Hepatic stellate cell (primary cell): Measurements from ENCODE around the gene BSDC1.
A peak's percentile ranks its signal among the peaks of the same experiment; 100 is the strongest.
"Not testable (repeated sequence)": the region's sequence is repeated elsewhere in the genome, so short reads cannot be mapped to it uniquely, and the experiment has no call there.

ENCODE experiments used
- DNase-seq: peaks from one replicate; pipeline ENCODE4 v3.0.0; 2011; ENCODE audit warnings: low spot score

Gene BSDC1

GRCh38 chr1:32357614-32358013, 36.6 kb downstream of the BSDC1 start:
- DNase-seq = no peak

- no peak for DNase-seq
These were observed 37.8 kb downstream of the BSDC1 start for GRCh38 chr1:32356478-32356877.

- not testable (repeated sequence) for DNase-seq
These were observed 38.5 kb downstream of the BSDC1 start for GRCh38 chr1:32355778-32356177.

GRCh38 chr1:32353886-32354570, 40.2 kb downstream of the BSDC1 start:
- DNase-seq = peak; percentile 85

- DNase-seq = no peak
These were observed 40.8 kb downstream of the BSDC1 start for GRCh38 chr1:32353431-32353830.

GRCh38 chr1:32352831-32353383, 41.3 kb downstream of the BSDC1 start:
- no peak for DNase-seq

GRCh38 chr1:32352239-32352745, 41.9 kb downstream of the BSDC1 start:
- no peak for DNase-seq

GRCh38 chr1:32351399-32352238, 42.6 kb downstream of the BSDC1 start:
- peak; percentile 96 for DNase-seq

- DNase-seq = peak; percentile 82
These were observed 43.3 kb downstream of the BSDC1 start for GRCh38 chr1:32350785-32351398.

GRCh38 chr1:32349211-32349708, 45.0 kb downstream of the BSDC1 start:
- peak; percentile 74 for DNase-seq

- no peak for DNase-seq
These were observed 47.6 kb downstream of the BSDC1 start for GRCh38 chr1:32346532-32347157.

GRCh38 chr1:32345289-32345827, 48.9 kb downstream of the BSDC1 start:
- no peak for DNase-seq

GRCh38 chr1:32342704-32343103, 51.5 kb downstream of the BSDC1 start:
- DNase-seq = no peak

- no peak for DNase-seq
These were observed 52.3 kb downstream of the BSDC1 start for GRCh38 chr1:32341971-32342370.

GRCh38 chr1:32341186-32341757, 53.0 kb downstream of the BSDC1 start:
- no peak for DNase-seq

- DNase-seq = no peak
These were observed 54.8 kb downstream of the BSDC1 start for GRCh38 chr1:32339363-32339978.

- no peak for DNase-seq
These were observed 55.5 kb downstream of the BSDC1 start for GRCh38 chr1:32338637-32339145.

- DNase-seq = no peak
These were observed 56.2 kb downstream of the BSDC1 start for GRCh38 chr1:32337855-32338636.

- no peak for DNase-seq
These were observed 57.1 kb downstream of the BSDC1 start for GRCh38 chr1:32336963-32337675.
